K562 (cell line): ENCODE measurements around the gene ZCCHC3. TPM values are rescaled to one million over a fixed set of nuclear protein-coding genes. Genes with fewer than 3 reads are reported as not detected.

Experiments used
- ATF7 ChIP-seq: fragments of 450-650 bp; IDR thresholded peaks from 2 replicates; pipeline ENCODE4 v1.7.1; 2014; ENCODE audit warnings: mild to moderate bottlenecking, moderate library complexity
- CCNT2 ChIP-seq: IDR thresholded peaks from 2 replicates; pipeline ENCODE4 v1.6.1; 2011; ENCODE audit warnings: borderline replicate concordance, low read depth, mild to moderate bottlenecking, moderate library complexity, mixed read lengths, low read length; ENCODE audit not compliant: insufficient read length; ENCODE audit errors: extremely low read depth
- DLX4 ChIP-seq: fragments of 250-450 bp; sonication (Bioruptor Pico); IDR thresholded peaks from 2 replicates; pipeline ENCODE4 v1.6.1; 2021; ENCODE audit warnings: mild to moderate bottlenecking
- EHMT2 ChIP-seq: fragments of 450-650 bp; IDR thresholded peaks from 2 replicates; pipeline ENCODE4 v1.6.1; 2018; ENCODE audit warnings: antibody characterized with exemption
- ELK3 ChIP-seq: fragments of 450-650 bp; formaldehyde crosslinking; IDR thresholded peaks from 2 replicates; pipeline ENCODE4 v1.4.0; 2020; ENCODE audit warnings: mild to moderate bottlenecking
- HES1 ChIP-seq: fragments of 450-650 bp; IDR thresholded peaks from 2 replicates; pipeline ENCODE4 v1.6.1; 2016; ENCODE audit warnings: low read depth, mild to moderate bottlenecking, moderate library complexity
- HEY1 ChIP-seq: fragments of 250-450 bp; sonication (Bioruptor Pico); IDR thresholded peaks from 2 replicates; pipeline ENCODE4 v1.5.0; 2020; ENCODE audit warnings: mild to moderate bottlenecking, moderate library complexity, borderline replicate concordance
- LCOR ChIP-seq: sonication (generic); formaldehyde crosslinking; IDR thresholded peaks from 2 replicates; pipeline ENCODE4 v1.8.0; 2022; ENCODE audit warnings: mild to moderate bottlenecking, missing genetic modification reagents
- MEIS2 ChIP-seq: fragments of 450-650 bp; IDR thresholded peaks from 2 replicates; pipeline ENCODE4 v1.6.1; 2014; ENCODE audit warnings: mild to moderate bottlenecking; ENCODE audit not compliant: partially characterized antibody
- NCOR1 ChIP-seq: fragments of 450-650 bp; IDR thresholded peaks from 2 replicates; pipeline ENCODE4 v1.6.1; 2016; ENCODE audit warnings: mild to moderate bottlenecking, moderate library complexity
- POLR2AphosphoS2 ChIP-seq: IDR thresholded peaks from 2 replicates; pipeline ENCODE4 v1.6.1; 2012; ENCODE audit warnings: low read length, improper control_type of control experiment
- POLR3A ChIP-seq: IDR thresholded peaks from 2 replicates; pipeline ENCODE4 v1.6.1; 2011; ENCODE audit warnings: borderline replicate concordance, mild to moderate bottlenecking, moderate library complexity; ENCODE audit not compliant: insufficient read length, insufficient read depth; ENCODE audit errors: extremely low read depth
- PURB ChIP-seq: sonication (generic); formaldehyde crosslinking; IDR thresholded peaks from 2 replicates; pipeline ENCODE4 v1.9.0; 2021; ENCODE audit warnings: low read depth, mild to moderate bottlenecking, missing genetic modification reagents
- RAD21 ChIP-seq, 2 experiments: fragments of 250-450 bp in 1 of 2; fragments of 450-650 bp in 1 of 2; sonication (Bioruptor Pico) in 1 of 2; formaldehyde crosslinking in 1 of 2; IDR thresholded peaks in 1 of 2; conservative IDR thresholded peaks in 1 of 2; 2 replicates each; pipeline versions ENCODE4 v1.4.0 to v1.8.0; 2020 to 2022; ENCODE audit warnings: mild to moderate bottlenecking in 2 of 2, moderate library complexity in 1 of 2
- SMARCE1 ChIP-seq: fragments of 450-650 bp; IDR thresholded peaks from 2 replicates; pipeline ENCODE4 v1.7.1; 2016; ENCODE audit warnings: mild to moderate bottlenecking
- TRIM25 ChIP-seq: fragments of 450-650 bp; IDR thresholded peaks from 2 replicates; pipeline ENCODE4 v1.7.0; 2016; ENCODE audit warnings: borderline replicate concordance
- YBX1 ChIP-seq: fragments of 450-650 bp; IDR thresholded peaks from 2 replicates; pipeline ENCODE4 v1.7.1; 2016; ENCODE audit warnings: mild to moderate bottlenecking
- ZNF280A ChIP-seq: fragments of 450-650 bp; IDR thresholded peaks from 2 replicates; pipeline ENCODE4 v1.6.1; 2018; ENCODE audit warnings: mild to moderate bottlenecking, low read depth; ENCODE audit not compliant: partially characterized antibody
- ZNF77 ChIP-seq: fragments of 250-450 bp; sonication (Bioruptor Pico); IDR thresholded peaks from 2 replicates; pipeline ENCODE4 v1.5.0; 2020
- polyA plus RNA-seq, 8 experiments: library from polyadenylated mRNA; depleted of rRNA in 4 of 8; stranded (reverse) in 5 of 8; unstranded in 3 of 8; fragments of >200 nt; fragmentation: Nextera tagmentation in 2 of 8; fragmentation: Illumina TruSeq in 1 of 8; extraction: Ambion mirVana in 2 of 8; extraction: Trizol in 1 of 8; gene quantifications; 2 replicates each; pipeline versions ENCODE4 v1.2.1 to v1.2.3, GENCODE V29; 2011 to 2014; ENCODE audit warnings: inconsistent platforms in 1 of 8, missing spikeins in 1 of 8
- total RNA-seq, 7 experiments: library from RNA; depleted of rRNA in 6 of 7; stranded (reverse); fragments of >200 nt in 6 of 7; fragmentation: Illumina TruSeq in 2 of 7; extraction: Trizol in 2 of 7; gene quantifications; 2 replicates each; pipeline versions ENCODE4 v1.2.1 to v1.2.3, GENCODE V29; 2011 to 2021; ENCODE audit warnings: low replicate concordance in 1 of 7

The ZCCHC3 gene
- total and polyA plus RNA-seq, 9 of the 15 experiments (the other 6 are each of a cell fraction or from before 2014, with no cell fraction given) = 2.8 to 23.3 (median 16.5) TPM

GRCh38 chr20:266596-267562 lies 30.5 kb upstream of the ZCCHC3 start (continued):
- TF ChIP-seq ATF7 (peak; percentile 71), YBX1 (no peak), NCOR1 (peak; percentile 64), ELK3 (CRISPR knock-in tag) (no peak), CCNT2 (peak; percentile 34), ZNF280A (no peak), HEY1 (no peak), POLR3A (no peak), ZNF77 (CRISPR knock-in tag) (no peak), POLR2AphosphoS2 (no peak), DLX4 (CRISPR knock-in tag) (no peak), PURB (CRISPR knock-in tag) (no peak), SMARCE1 (peak; percentile 72), LCOR (CRISPR knock-in tag) (peak; percentile 96), MEIS2 (peak; percentile 47), RAD21 (CRISPR knock-in tag; conservative IDR thresholded peaks at IDR 0.05 in 1 of 2, IDR thresholded peaks at IDR 0.05 in 1 of 2) (peak; percentile 86 to 94), TRIM25 (no peak), EHMT2 (peak; percentile 69; the same call in 1 of the 2 replicates), HES1 (peak; percentile 39; the same call in 1 of the 2 replicates)
